Natural killer cell (primary cell): ENCODE data around the gene DDX31. TPM values are rescaled to one million over a fixed set of nuclear protein-coding genes. Genes with fewer than 3 reads are reported as not detected.

ENCODE experiments used
- ATAC-seq, 3 donors: fragments of 150-1000 bp in 2 of 3; fragments of 200-7000 bp in 1 of 3; cut with Tn5 transposase; 1 replicate in 1 of 3; 2 replicates in 2 of 3; pipeline ENCODE4 v1.10.0; 2021; ENCODE audit warnings: mild to moderate bottlenecking in 2 of 3, moderate library complexity in 2 of 3
- DNase-seq, 2 donors: peaks; one replicate each; pipeline versions ENCODE4 v3.0.0 to v3.0.0-alpha.2; 2013 to 2021; ENCODE audit warnings: mixed read lengths in 1 of 2
- H3K27ac ChIP-seq: one replicate; pipeline ENCODE4 v1.5.1; 2013; ENCODE audit warnings: mild to moderate bottlenecking, low read length
- H3K27me3 ChIP-seq: one replicate; pipeline ENCODE4 v1.6.1; 2013; ENCODE audit warnings: low read length; ENCODE audit not compliant: control insufficient read depth, insufficient read depth
- H3K36me3 ChIP-seq: one replicate; pipeline ENCODE4 v1.6.1; 2013; ENCODE audit warnings: low read length; ENCODE audit not compliant: control insufficient read depth, insufficient read depth
- H3K4me1 ChIP-seq: one replicate; pipeline ENCODE4 v1.6.1; 2013; ENCODE audit warnings: low read length; ENCODE audit not compliant: control insufficient read depth, insufficient read depth
- H3K4me3 ChIP-seq: one replicate; pipeline ENCODE4 v1.5.1; 2013; ENCODE audit warnings: low read length
- H3K9me3 ChIP-seq: one replicate; pipeline ENCODE4 v1.6.1; 2013; ENCODE audit warnings: low read length; ENCODE audit not compliant: control insufficient read depth, insufficient read depth
- H3K27ac Mint-ChIP-seq, 2 donors: one replicate each; pipeline ENCODE4 v1.8.0; 2022; ENCODE audit warnings: mild to moderate bottlenecking in 2 of 2, mixed read lengths in 2 of 2, moderate library complexity in 1 of 2
- H3K27me3 Mint-ChIP-seq, 2 donors: one replicate each; pipeline ENCODE4 v1.8.0; 2022; ENCODE audit warnings: low read depth in 2 of 2, mixed read lengths in 2 of 2
- H3K36me3 Mint-ChIP-seq: one replicate; pipeline ENCODE4 v1.8.0; 2022; ENCODE audit warnings: mixed read lengths
- H3K4me1 Mint-ChIP-seq, 2 donors: one replicate each; pipeline ENCODE4 v1.8.0; 2022; ENCODE audit warnings: mixed read lengths in 2 of 2
- H3K4me3 Mint-ChIP-seq: one replicate; pipeline ENCODE4 v1.8.0; 2022; ENCODE audit warnings: mild to moderate bottlenecking, moderate library complexity, mixed read lengths
- H3K9me3 Mint-ChIP-seq, 2 donors: one replicate each; pipeline ENCODE4 v1.8.0; 2022; ENCODE audit warnings: mixed read lengths in 2 of 2
- CTCF ChIP-seq: fragments of 200-600 bp; IDR thresholded peaks from one replicate; pipeline ENCODE4 v1.8.0; 2022; ENCODE audit warnings: antibody characterized with exemption
- WGBS: methylation state at CpG from one replicate; pipeline ENCODE4 v1.1.7; 2013; ENCODE audit warnings: missing lambda C conversion rate; ENCODE audit not compliant: insufficient coverage; 5-methylcytosine and 5-hydroxymethylcytosine counted together
- intact Hi-C: fragments of 100-400 bp; cut with micrococcal nuclease; formaldehyde crosslinking; loops from one replicate; pipeline ENCODE4 v1.14.2; 2022
- total RNA-seq, 4 donors: library from RNA; stranded (reverse); fragments of 120-200 nt in 1 of 4; gene quantifications; one replicate each; pipeline versions ENCODE4 v1.2.3 to v1.2.4, GENCODE V29; 2013 to 2022

DDX31 gene
- total RNA-seq, 3 donors from 2014 or later (not counting 1 experiment from before 2014, with no cell fraction given): 6.5 to 12.2 (median 11.5) TPM

DNA sequence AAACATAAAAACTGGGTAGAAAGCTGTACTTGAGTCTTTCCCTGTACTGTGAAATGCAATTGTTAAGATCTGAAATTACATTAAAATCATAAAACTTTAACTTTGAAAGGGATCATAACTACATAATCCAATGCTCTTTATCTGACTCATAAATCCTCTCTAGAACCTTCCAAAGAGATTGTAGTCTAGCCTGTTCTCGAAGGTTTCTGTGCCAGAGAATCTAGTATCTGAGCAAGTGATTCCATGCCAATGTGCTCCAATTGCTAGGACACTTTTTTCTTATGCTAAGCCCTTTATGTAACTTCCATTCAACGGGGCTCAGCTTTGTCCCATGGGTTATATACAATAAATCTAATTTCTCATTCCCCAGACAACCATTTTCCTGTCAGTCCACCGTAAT, 21.1 kb downstream of the DDX31 start:
- DNase-seq: no peak
- no peaks in the 10 kb centered on the region for H3K4me1 ChIP-seq
- H3K4me3 ChIP-seq: no peak overlapping the region
- no peak for ATAC-seq
- intact Hi-C loops: no loop called here
- Mint-ChIP-seq H3K9me3 (no peaks in the 10 kb centered on the region), H3K4me3 (no peak overlapping the region), H3K36me3 (no peaks in the 10 kb centered on the region), H3K27me3 (no peaks in the 10 kb centered on the region), H3K27ac (no peak overlapping the region), H3K4me1 (no peaks in the 10 kb centered on the region)
- H3K9me3 ChIP-seq: no peaks in the 10 kb centered on the region
- no peaks in the 10 kb centered on the region for H3K27me3 ChIP-seq
- WGBS: 95% methylated on average over 3 of the region's 3 CpGs
- no peak overlapping the region for H3K27ac ChIP-seq
- TF ChIP-seq CTCF: no peak
- H3K36me3 ChIP-seq: peaks cover 74% of the 10 kb centered on the region

GRCh38 chr9:132648283-132648682, 21.5 kb downstream of the DDX31 start:
- Histone ChIP-seq H3K27me3 (no peaks in the 10 kb centered on the region), H3K9me3 (no peaks in the 10 kb centered on the region), H3K36me3 (peaks cover 76% of the 10 kb centered on the region), H3K27ac (no peak overlapping the region), H3K4me1 (no peaks in the 10 kb centered on the region), H3K4me3 (no peak overlapping the region)
- Mint-ChIP-seq H3K9me3 (no peaks in the 10 kb centered on the region), H3K4me3 (no peak overlapping the region), H3K27me3 (no peaks in the 10 kb centered on the region), H3K36me3 (no peaks in the 10 kb centered on the region), H3K4me1 (no peaks in the 10 kb centered on the region), H3K27ac (no peak overlapping the region)
- no peak for DNase-seq
- intact Hi-C loops: no loop called here
- no peak for TF ChIP-seq CTCF
- 97% methylated on average over 2 of the region's 7 CpGs for WGBS
- ATAC-seq: no peak

DNA sequence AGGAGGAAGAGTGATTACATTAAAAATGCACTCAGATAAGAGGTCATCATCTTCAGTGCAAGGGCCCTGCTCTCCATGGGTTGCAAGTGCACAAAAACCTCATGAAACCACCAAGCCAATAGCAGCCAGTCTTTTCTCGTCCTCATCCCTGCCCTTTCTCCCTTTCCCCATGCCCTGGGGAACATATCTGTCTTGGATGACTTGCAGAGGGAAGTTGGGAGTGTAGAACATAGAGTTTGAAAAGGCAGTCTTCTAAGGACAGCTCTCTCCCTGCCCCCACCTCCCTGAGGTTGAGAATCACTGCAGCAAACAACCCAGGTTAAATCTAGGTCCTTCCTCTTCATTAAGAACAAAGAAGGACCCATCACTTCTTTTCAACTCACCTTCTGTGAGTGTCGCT, 22.0 kb downstream of the DDX31 start:
- Histone ChIP-seq H3K27me3 (no peaks in the 10 kb centered on the region), H3K36me3 (peaks cover 81% of the 10 kb centered on the region), H3K27ac (no peak overlapping the region), H3K4me1 (no peaks in the 10 kb centered on the region), H3K4me3 (no peak overlapping the region), H3K9me3 (no peaks in the 10 kb centered on the region)
- DNase-seq (no peak), ATAC-seq (no peak)
- 90% methylated on average over 2 of the region's 2 CpGs for WGBS
- no peaks in the 10 kb centered on the region for H3K9me3 Mint-ChIP-seq
- no peak overlapping the region for H3K4me3 Mint-ChIP-seq
- H3K27ac Mint-ChIP-seq: no peak overlapping the region
- H3K4me1 Mint-ChIP-seq: no peaks in the 10 kb centered on the region
- no peak for TF ChIP-seq CTCF
- intact Hi-C loops: no loop called here
- H3K27me3 Mint-ChIP-seq: no peaks in the 10 kb centered on the region
- no peaks in the 10 kb centered on the region for H3K36me3 Mint-ChIP-seq

DNA sequence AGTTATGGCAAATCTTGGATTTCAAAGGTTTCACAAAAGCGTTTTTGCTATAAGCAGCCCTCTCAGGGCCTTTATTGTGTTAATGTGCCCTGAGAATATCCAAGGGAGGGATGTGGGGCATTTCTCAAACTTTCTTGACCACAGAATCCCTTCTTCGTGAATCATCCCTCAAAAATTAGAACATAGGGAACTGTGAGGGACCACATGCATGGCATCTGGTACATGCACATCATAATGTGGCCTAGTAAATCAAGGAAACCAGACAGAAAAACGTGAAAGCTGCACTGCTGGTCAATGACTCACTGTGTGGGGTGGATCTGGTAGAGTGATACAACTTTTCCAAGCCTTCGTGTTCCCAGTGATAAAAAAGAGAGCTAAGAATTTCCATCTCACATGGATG, 22.4 kb downstream of the DDX31 start:
- Mint-ChIP-seq H3K36me3 (no peaks in the 10 kb centered on the region), H3K27me3 (no peaks in the 10 kb centered on the region), H3K27ac (no peak overlapping the region), H3K9me3 (no peaks in the 10 kb centered on the region), H3K4me3 (no peak overlapping the region), H3K4me1 (no peaks in the 10 kb centered on the region)
- no peak for TF ChIP-seq CTCF
- 80% methylated on average over 4 of the region's 4 CpGs for WGBS
- H3K4me3 ChIP-seq: no peak overlapping the region
- peaks cover 79% of the 10 kb centered on the region for H3K36me3 ChIP-seq
- ATAC-seq: no peak
- H3K27me3 ChIP-seq: no peaks in the 10 kb centered on the region
- no peak overlapping the region for H3K27ac ChIP-seq
- DNase-seq: no peak
- no peaks in the 10 kb centered on the region for H3K9me3 ChIP-seq
- no peaks in the 10 kb centered on the region for H3K4me1 ChIP-seq
- intact Hi-C loops: no loop called here
